Measurements from ENCODE around the gene CCDC88C.

Gene CCDC88C

DNA sequence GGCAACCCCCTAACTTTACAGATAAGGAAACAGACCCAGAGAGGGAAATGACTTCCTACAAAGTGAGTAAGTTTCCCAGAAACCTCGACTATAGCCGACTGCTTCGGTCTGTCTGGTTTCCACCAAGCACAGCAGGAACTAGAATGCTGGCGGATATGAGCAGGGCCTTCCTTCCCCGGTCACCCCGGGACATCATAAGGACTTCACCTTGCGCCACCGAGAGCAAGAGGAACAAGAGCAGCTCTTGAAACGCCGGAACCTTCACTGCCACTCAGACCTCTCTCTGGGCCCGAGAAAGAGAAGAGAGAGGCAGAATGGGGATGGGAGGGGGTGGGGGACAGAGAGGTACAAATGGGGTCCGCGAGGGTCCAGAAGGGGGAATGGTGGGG is 143.7 kb downstream of the CCDC88C start:
- Histone ChIP-seq H3K9me3 (ENCODE audit: control insufficient read depth, low read length) (no peaks in the 10 kb centered on the region), H3K4me2 (ENCODE audit: low read length) (no peak overlapping the region), H3K27ac (no peak overlapping the region), H3K79me2 (no peaks in the 10 kb centered on the region), H3K36me3 (ENCODE audit: control insufficient read depth, insufficient read depth, low read length) (no peaks in the 10 kb centered on the region), H3K9ac (no peak overlapping the region), H3K4me3 (ENCODE audit: low read depth, low read length) (no peak overlapping the region), H2AFZ (no peak overlapping the region), H3K4me1 (peaks cover 22% of the 10 kb centered on the region), H3K27me3 (ENCODE audit: control insufficient read depth, insufficient read depth, low read length) (no peaks in the 10 kb centered on the region)
- TF ChIP-seq CTCF (IDR thresholded peaks at IDR 0.05) = no peak

DNA sequence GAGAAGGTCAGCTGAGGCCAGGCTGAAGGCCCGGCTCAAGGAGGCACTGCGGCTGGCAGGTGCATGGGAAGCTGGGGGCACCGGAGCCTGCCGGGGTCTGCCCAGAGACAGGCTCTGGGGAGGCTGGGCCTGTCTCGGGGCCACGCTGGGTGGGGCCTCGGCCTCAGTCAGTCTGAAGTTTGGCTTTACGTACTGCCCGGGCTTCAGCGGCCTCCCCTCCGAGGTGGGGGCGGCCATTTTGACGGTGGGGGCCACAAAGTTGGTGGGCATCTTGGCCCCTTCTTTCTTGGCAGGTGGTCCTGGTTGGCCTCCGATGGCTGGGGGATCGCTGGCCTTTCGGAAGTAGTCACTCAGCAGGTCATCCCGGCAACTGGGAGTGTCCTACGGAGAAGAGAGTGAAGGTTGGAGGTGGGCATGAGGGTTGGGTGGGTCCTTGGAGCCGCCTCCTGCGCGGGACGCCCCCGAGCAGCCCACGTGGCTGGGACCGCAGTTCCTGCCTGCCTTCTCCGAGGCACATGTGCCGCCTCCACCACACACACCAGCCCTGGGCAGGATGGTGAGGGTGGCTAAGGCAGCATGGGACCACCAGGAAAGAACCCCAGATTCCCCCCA is 144.2 kb downstream of the CCDC88C start:
- no peaks in the 10 kb centered on the region for H3K36me3 ChIP-seq (ENCODE audit: control insufficient read depth, insufficient read depth, low read length)

DNA sequence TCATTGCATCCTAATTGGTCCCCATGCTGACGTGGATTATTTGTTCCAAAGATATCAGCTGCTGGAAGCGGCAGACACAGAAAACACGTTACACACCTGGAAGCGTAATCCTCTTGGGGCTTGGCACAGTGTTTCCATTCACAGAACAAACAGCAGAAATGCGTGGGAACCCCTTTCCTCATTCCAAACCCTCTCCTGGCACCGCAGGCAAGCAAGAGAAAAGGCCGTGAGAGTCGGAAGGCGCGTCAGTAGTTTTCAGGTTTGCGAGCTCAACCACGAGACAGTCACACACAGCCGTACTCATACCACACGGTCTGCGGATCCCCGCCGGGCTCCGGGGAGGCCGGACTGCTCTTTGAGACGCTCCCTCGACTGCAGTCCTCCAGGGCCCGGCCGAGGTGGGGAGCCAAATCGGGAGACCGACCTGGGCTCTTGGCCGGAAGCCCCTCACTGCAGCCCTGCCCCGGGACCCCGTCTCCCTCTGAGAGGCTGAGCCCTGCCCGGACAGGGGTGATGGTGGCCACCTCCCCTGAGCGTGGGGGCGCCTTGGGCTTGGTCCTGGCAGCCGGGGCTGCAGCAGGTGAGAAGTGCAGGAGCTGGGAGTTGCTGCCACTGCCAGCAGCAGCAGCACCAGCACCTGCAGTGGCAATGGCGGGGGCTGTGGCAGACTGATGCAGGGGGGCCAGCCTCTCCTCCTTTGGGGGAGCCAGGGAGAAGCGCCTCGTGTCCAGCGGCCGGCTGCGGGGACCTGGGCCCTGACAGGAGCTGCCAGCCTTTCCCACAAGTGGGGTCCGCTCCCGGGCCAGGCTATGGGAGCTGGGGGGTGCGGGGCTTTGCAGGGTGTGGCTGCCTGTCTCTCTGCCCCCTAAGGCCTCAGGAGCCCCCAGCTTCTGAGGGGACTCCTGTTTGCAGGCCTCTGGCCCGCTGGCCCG is 145.0 kb downstream of the CCDC88C start:
- TF ChIP-seq CTCF (IDR thresholded peaks at IDR 0.05) = no peak
- Histone ChIP-seq H3K27ac (no peak overlapping the region), H3K4me2 (ENCODE audit: low read length) (no peak overlapping the region), H3K36me3 (ENCODE audit: control insufficient read depth, insufficient read depth, low read length) (no peaks in the 10 kb centered on the region), H3K4me3 (ENCODE audit: low read depth, low read length) (no peak overlapping the region), H3K9ac (no peak overlapping the region), H3K27me3 (ENCODE audit: control insufficient read depth, insufficient read depth, low read length) (no peaks in the 10 kb centered on the region), H2AFZ (no peak overlapping the region), H3K4me1 (peaks cover 20% of the 10 kb centered on the region), H3K79me2 (no peaks in the 10 kb centered on the region), H3K9me3 (ENCODE audit: control insufficient read depth, low read length) (no peaks in the 10 kb centered on the region)

More for the DNA sequence above, 144.2 kb downstream of the CCDC88C start:
- Histone ChIP-seq H3K27me3 (ENCODE audit: control insufficient read depth, insufficient read depth, low read length) (no peaks in the 10 kb centered on the region), H2AFZ (no peak overlapping the region), H3K79me2 (no peaks in the 10 kb centered on the region), H3K4me2 (ENCODE audit: low read length) (no peak overlapping the region), H3K27ac (no peak overlapping the region), H3K4me3 (ENCODE audit: low read depth, low read length) (no peak overlapping the region), H3K9me3 (ENCODE audit: control insufficient read depth, low read length) (no peaks in the 10 kb centered on the region), H3K4me1 (peaks cover 24% of the 10 kb centered on the region), H3K9ac (no peak overlapping the region)
- TF ChIP-seq CTCF (IDR thresholded peaks at IDR 0.05) = no peak

DNA sequence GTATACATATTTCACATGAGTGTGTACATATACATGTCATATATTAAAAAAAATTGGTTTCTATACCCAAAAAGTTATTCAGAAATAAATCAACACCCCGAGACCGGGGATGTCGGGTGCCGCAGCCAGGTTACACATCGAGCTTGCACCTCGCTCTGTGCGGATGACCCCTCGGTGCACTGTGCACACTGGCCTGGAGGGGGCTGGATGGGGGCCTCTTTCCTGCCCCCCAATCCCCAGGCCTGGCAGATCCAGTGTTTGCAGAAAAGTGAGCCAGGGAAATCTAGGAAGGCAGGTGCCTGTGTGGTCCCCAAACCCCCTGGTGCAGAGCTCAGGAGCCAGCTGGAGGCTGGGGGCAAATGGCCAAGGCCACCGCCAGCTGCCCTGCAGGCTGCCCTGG is 146.0 kb downstream of the CCDC88C start:
- TF ChIP-seq CTCF (IDR thresholded peaks at IDR 0.05) = no peak
- H3K79me2 ChIP-seq = no peaks in the 10 kb centered on the region
- no peak overlapping the region for H3K9ac ChIP-seq
- H3K4me3 ChIP-seq (ENCODE audit: low read depth, low read length) = no peak overlapping the region
- H2AFZ ChIP-seq = no peak overlapping the region
- no peaks in the 10 kb centered on the region for H3K9me3 ChIP-seq (ENCODE audit: control insufficient read depth, low read length)
- H3K27ac ChIP-seq = no peak overlapping the region
- H3K4me1 ChIP-seq = peaks cover 17% of the 10 kb centered on the region
- H3K27me3 ChIP-seq (ENCODE audit: control insufficient read depth, insufficient read depth, low read length) = no peaks in the 10 kb centered on the region
- no peak overlapping the region for H3K4me2 ChIP-seq (ENCODE audit: low read length)
- no peaks in the 10 kb centered on the region for H3K36me3 ChIP-seq (ENCODE audit: control insufficient read depth, insufficient read depth, low read length)

All from parathyroid adenoma (tissue), 2 donors.